GM21367 (cell line): ENCODE results near the gene RASSF1.

Source experiments
- ATAC-seq: cut with Tn5 transposase; IDR thresholded peaks from one replicate; pipeline ENCODE4 v1.9.1; 2021; ENCODE audit not compliant: unreplicated experiment

The RASSF1 gene

DNA sequence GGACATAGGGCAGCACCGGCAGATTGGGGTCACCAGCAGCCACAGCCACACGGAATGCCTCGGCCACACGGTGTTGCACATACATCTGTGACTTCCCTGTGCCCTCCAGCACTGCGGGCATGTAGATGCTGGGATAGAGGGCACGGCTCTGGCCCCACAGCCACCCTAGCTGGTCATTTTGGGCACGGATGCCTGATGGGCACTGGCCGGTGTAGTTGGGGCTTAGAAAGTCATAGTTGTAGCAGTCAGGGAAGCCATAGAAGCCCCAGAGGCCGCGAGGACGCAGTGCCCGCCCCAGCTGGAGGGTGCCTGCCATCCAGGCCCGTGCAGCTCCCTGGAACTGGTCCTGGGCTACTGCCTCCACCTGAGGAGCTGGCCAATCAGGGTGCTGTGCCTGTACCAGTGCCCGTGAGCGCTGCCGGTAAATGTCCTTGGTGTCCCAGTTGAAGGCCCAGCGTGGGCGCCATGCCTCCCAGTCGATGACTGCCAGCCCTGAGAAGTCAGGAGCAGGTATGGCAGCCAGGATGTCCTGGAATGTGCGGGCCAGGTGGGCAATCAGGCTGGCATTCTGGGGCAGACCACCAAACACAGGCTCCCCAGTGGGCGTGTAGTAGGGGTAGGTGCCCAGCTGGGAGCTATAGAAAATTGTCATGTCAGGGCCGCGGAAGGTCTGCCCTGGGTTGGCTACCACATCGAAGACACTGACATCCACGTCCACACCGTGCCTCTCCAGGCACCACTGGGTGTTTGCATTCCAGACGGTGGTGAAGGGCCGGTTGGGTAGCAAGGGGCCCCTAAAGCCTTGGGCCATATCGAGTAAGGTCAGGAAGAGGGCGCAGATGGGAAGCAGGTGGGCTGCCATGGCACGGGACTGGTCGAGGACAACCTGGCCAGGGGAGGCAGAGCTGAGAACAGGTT lies 38.3 kb downstream of the RASSF1 start:
- no peak for ATAC-seq

DNA sequence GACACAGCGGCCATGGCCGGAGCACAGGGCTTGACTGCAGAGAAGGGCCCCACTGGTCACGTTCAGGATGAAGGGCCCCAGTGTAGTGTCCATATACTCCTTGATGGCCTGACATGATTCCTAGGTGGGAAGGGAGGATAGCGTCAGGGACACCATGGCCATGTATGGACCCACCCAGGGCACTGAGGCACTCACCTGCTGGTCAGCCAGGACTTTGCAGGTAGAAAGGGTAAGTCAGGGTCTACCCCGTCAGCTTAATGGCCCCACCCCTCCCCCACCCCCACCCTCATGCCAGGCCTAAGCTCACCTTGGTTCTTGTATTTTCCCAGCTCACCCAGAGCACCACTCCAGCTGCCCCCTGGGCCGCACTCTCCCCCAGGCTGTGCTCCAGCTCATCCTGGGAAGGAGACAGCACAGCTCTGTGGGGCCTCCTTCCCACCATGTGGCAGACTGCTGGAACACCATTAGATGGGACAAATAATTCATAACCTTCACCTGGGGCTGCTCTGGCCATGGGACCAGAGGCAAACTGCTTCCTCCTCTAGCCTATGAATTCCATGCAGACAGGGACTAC lies 39.9 kb downstream of the RASSF1 start:
- no peak for ATAC-seq

DNA sequence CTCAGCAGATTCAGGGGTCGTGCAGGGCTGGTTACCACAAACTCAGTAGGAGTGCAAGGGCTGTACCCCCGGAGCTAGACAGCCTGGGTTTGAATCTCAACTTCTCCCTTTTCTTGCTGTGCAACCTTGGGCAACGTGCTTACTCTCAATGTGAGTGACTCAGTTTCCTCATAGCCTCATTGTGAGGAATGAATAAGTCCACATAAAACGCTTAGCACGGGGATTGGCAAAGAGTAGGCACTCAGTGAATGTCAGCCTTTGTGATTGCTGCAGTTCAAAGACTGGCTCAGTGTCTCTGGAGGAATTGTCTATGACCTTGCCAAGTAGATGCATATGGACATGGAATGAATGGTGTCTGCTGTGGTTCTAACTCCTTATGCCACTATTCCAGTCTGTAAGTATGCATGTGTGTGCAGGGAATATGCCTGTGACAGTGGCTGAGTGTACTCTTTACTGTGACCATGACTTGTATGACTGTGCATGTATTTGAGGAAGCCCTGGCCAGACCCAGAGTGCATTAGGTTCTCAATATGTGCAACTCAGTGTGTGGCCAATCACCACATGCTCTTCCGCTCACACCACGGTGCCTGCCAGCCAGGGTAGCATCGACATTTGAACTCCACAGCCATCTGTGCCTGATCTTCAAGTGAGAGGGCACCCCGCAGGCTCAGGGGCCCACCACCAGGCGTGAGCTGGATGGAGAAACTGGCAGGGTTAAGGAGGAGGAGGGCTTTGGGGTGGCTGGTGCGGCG lies 40.5 kb downstream of the RASSF1 start:
- ATAC-seq = no peak

DNA sequence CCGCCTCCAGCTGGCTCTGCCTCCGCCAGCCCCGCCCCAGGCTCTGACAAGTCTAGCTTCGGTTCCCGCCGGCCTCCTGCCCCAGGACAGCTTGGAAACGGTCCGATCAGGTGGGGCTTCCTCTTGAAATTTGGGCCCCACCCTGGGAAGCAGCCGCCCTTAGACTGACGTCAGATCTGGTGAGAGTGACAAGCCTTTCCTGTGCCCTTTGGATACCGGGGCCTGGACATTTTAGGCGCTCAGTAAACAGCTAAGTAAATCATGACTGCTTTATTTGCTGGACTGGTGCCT lies 41.1 kb downstream of the RASSF1 start:
- no peak for ATAC-seq

DNA sequence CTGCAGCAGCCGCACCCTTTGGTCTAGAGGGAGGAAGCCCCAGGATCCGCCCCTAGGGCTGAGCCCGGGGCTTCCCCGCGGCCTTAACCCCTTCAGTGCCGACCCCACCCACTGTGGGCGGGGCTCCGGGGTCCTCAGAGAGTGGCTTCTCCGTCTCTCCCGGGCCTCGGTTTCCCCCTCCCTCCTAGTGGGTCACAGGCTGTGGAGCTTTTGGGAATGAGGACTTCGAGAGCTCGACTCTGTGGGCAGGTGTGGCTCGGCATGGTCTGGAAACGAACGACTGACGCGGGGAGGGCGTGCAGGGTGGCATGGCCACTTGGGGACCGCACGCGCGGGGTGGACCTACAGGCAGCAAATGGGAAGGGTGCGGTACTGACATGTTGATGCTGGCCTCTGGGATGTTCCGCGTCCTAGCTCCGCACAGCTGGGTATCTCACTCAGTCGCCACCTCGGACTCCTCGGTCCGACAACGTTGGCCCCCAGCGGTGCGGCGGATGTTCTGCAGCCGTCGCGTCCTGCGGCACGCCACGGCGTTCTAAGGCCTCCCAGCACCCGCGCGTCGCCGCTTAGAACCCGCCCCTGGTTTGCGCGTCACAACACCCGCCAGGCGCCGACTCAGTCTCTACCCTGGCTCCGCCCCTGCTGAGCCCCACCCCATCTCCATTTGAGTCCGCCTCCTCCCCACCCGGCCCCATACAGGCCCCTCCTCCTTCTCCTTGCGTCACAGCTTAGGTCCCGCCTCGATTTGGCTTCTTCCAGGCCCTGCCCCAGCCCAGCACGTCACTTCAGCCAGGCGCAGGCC lies 41.6 kb downstream of the RASSF1 start, which contains the start of the genes HYAL3 and NAA80:
Gene HYAL3, minus strand, starts transcription at position 570 of the 802 bp plus-strand sequence. CDS start 3,803 bp downstream, outside the sequence.
Gene NAA80, minus strand, starts transcription at position 570 of the 802 bp plus-strand sequence. CDS start 1,942 bp downstream, outside the sequence.
- peak; percentile 74 for ATAC-seq

DNA sequence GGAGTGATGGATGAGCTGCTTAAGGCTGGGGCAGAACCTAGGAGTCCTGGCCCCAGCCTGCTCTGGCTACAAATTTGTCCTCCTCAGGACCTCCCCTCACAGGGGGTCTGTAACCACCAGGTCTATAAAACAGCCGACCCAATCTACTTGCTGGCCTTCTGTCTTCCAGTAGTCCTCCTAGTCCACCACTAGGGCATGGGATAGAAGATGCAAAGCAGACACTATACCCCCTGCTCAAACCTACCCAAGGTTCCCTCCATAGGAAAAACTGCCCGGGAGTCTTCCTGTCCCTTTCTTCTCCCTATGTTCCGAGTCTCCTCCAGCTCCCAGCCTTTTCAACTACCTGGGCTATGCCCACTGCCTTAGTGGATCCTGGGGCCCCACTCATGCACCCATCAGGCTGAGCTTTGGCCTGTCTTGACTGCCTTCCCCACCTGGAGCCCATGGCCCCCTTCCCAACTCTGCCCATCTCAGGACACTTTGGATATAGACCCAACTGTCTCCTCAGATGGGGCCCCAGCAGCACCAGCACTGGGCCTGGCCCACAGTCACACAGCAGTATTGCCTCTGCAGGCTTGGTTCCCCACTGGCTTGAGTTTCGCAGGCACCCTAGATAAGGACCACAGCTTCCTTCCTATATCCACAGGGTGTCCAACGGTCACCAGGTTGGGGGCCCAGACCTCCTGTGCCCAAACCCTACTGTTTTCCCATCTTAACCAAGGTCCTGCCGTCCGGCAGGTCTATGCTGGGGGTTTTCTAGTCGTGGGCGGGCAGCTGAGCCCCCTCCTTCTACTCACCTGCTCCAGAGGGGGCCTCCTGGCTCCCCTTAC lies 42.5 kb downstream of the RASSF1 start:
- no peak for ATAC-seq

DNA sequence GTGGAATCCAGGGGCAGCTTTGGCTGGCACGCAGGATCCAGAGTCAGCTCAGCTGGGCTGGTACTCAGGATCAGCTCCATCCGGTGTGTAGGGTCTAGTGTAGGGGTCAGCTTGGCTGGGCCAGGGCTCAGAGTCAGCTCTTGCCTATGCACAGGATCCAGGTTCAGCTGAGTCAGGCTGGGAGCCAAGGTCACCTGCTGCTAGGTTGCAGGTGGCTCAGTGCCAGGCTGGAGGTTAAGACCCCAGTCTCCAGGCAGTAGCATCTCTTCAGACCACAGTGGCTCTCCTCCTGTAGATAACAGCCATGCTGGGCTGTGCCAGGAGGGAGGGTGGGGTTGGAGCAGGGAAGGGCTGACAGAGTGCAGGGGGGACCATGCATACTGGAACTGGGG lies 43.3 kb downstream of the RASSF1 start:
- ATAC-seq = no peak

DNA sequence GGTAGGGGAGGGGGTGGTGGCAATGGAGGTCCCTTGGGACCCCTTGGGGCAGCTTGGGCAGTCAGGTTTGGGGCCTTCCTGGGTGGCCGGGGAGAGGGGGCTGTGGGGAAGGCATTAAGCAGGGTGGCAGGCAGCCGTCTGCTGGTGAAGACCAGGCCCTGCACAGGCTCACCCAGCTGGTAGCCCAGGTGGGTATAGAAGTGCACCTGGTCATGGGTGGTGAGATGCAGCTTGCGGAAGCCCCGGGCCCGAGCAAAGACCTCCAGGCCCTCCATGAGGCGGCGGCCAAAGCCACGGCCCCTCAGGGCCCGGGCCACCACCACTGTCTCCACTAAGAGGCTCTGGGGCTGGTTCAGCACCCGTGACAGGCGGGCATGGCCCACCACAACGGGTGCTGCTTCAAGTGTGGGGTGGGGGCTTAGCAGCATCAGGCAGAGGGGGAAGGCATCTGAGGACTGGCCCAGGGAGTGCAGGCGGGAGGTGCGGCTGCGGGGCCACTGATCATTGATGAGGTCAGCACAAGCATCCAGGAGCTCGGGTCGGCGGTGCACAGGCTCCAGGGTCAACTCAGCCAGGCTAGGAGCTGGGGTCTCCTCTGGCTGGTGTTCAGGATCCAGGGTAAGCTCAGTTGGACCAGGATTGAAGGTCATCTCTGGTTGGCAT lies 43.8 kb downstream of the RASSF1 start:
- no peak for ATAC-seq

DNA sequence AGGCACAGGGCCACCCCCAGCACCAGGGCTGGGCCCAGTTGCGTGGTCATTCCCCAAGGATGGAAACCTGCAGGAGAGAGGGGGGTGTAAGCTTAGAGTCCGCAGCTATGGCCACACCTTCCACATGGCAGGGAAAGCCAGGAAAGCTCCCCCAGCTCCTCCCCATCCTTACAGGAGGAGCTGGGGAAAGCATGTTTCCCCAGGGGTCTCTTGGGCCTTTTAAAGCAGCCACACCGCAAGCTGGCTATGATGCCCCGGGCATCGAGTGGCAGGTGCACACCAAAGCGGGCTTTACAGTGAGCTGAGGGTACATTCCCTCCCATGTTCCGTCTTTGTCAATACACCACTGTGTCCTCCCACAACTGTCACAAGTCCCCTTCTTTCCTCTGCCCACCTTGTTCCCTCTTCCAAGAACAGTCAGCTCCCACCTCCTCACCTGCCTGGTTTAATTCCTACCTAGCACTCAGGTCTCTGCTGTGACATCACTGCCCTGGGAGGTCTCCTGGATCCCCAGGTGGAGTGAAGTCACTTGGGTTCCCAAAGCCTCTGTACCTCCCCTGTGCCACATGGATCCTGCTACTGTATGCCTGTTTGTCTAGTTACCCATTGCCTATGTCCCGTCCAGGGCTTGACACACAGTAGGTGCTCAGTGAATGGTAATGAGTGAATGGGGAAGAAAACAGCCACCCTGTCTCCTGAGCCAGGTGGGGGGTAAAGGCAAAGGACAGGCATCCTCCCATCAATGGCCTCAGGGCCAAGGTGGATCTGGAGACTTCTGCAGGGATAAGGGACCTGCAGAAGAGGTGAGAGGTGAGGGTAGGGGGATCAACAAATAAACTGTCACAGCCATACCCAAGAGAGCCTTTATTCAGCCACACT lies 44.8 kb downstream of the RASSF1 start:
- no peak for ATAC-seq

DNA sequence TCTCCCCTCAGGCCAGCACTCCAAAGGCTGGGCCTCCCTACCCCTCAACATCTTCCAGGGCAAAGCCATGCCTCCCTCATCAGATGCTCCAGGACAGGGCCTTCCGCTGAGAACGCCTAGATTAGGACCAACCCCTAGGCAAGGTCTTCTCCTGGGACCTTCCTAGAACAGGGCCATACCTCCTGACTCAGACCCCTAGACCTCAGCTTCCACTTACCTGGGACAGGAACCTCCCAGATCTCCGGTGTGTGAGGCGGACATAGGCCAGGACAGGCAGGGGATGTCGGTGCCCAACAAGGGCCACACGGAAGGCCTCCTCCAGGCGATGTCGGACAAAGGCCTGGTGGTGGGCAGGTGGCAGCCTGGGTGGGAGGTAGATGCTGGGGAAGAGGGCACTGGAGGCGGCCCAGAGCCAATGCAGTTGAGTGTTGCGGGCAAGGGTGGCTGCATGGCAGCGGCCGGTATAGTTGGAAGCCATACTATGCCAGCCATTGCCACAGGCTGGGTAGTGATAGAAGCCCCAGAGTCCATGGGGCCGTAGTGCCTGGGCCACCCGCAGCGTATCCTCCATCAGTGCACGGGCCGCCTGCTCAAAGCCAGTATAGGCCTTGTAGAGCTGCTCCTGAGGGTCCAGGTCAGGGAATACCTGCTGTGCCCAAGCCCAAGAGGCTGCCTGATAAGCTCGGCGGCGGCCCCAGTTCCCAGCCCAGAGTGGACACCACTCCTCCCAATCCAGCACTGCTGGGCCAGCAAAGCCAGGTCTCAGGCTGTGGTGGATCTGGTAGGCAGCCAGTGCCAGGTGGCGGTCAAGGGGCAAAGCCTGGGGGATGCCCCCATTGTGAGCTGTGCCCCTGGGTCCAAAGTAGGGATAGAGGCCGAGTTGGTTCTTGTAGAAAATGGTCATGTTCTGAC lies 45.9 kb downstream of the RASSF1 start:
- no peak for ATAC-seq

DNA sequence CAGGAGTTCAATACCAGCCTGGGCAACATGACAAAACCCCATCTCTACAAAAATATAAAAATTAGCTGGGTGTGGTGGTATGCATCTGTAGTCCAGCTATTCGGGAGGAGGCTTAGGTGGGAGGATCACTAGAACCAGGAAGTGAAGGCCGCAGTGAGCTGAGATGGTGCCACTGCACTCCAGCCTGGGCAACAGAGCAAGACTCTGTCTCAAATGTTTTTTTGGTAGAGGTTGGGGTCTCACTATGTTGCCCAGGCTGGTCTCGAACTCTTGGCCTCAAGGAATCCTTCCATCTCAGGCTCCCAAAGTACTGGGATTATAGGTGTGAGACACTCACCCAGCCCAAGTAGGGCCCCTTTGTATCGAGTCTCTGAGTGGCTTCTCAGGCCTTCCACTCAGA lies 46.5 kb downstream of the RASSF1 start:
- ATAC-seq = no peak

DNA sequence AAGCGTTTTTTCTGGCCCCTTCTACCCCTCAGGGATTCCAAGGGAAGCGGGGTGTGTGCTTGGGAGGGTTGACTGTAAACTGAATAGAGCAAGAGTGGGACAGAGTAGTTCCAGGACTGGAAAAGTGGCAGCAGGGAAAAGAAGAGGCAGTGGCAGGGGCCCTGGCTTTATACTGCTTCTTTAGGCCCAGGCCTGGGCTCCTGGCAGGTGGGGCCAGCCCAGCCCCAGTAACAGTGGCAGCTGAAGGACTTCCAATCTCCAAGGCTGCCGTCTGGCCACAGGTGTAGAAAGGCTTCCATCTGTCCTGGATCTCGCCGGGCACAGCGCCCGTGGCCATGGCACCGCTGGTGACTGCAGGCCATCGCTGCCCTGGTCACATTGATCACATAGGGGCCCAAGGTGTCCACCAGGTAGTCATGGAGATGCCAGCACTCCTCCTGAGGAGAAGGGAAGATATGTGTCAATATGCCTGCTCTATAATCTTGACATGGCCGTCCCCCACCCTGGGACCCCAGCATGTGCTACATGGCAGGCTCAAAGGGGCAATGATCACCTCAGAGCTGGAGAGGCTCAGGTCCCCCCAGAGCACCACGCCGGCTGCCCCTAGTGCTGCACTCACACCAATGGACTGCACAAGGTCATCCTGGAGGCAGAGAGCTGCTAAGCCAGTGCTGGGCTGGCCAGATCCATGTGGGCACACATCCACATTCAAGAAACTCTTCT lies 47.4 kb downstream of the RASSF1 start:
- no peak for ATAC-seq

DNA sequence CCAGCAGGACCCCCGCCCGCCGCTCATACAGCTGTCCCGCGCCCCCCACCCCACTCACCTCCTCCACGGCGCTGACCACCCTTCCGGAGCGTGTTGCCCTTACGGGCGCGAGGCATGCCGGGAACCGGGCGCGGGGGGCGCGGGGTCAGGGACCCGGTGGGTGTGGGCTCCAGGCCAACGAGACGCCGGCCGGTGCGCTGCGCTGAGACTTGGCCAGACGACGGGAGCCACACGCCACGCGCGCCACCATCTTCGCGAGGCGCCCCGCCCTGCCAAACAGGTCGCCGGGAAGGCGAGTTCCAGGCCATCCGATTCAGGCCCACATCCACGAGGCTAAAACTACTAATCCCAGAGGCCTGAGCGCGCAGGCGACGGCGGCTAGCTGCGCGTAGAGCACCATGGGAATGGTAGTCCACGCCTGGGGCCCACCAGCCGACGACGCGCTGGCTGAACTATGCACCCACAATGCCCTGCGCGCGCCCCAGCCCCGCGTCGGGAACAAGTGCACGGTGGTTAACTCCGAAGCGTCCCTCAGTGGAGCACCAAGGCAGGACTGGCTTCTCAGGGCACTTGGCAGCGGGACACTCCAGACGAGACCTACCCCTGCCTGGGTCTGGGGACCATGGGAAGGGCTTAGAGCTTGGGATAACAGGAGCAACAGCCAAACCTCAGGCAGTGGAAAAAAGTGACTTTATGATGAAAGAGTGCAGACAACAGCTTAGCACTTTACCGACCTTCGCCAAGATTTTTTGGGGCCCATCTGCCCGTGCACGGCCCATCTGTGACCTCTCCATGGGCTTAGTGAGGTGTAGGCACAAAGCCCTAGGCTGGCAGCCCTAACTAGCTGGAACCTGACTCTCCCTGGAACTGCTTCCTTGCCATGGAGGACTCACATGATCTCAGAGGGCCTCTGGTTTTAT lies 48.2 kb downstream of the RASSF1 start, which contains the start of gene IFRD2:
Gene IFRD2, minus strand, starts transcription at position 271 of the 920 bp plus-strand sequence. Its CDS starts 155 bp downstream, at position 116.
- ATAC-seq = peak; percentile 84

DNA sequence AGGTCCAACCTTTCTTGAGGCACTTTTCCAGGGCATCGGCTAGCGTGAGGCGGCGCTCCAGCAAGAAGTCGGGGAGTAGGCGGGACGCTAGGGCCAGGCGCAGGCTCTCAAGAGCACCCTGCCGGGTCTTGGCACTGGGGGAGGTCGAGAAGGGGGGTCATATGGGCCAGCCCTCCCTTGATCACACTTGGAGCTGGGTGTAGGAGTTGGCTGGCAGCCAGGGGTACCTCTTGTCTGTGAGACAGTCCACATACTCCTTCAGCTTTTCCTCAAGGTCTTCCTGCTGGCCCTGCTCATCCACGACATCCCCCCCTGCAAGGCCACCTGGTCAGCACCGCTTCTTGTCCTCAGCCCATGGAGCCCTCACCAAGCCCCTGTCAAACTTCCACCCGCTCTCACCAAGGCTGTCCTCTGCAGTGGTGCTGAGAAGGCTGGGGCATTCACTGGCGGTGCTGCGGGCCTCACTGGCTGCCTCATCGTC lies 50.4 kb downstream of the RASSF1 start:
- ATAC-seq = no peak

DNA sequence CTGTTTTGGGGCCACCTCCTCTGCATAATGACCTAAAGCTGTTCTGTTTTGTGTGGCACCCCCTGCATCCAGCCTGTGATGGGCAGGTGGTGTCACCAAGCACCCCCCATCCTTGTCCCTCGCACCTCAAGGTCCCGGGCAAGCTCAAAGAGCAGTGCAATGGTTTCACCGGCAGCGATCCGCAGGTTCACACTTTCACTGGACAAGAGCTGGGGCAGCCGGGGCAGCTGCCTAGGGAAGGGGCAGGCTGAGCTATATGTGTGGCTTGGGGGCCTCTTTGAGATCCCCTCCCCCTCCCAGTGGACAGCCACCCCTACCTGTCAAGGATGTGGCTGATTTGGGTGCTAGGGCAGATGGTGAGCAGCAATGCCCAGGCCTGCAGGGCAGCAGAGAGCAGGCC lies 51.5 kb downstream of the RASSF1 start:
- ATAC-seq = no peak
